Stimulated activated CD8-positive, alpha-beta memory T cell treated with anti-CD3 and anti-CD28 coated beads, Interleukin-15, amount 100 ng/mL, for 1 hour (primary cell): ENCODE measurements around the gene TMEM198.

Source experiments
- DNase-seq: peaks from one replicate; pipeline ENCODE4 v3.0.0-alpha.2; 2020; ENCODE audit warnings: low read depth

TMEM198 gene

GRCh38 chr2:219578811-219579613 lies 35.2 kb downstream of the TMEM198 start:
- no peak for DNase-seq

GRCh38 chr2:219581346-219581745 lies 37.5 kb downstream of the TMEM198 start:
- DNase-seq, result no peak

GRCh38 chr2:219591091-219591490 lies 47.3 kb downstream of the TMEM198 start:
- no peak for DNase-seq

GRCh38 chr2:219592736-219593135 lies 48.9 kb downstream of the TMEM198 start:
- DNase-seq, result no peak

GRCh38 chr2:219593154-219593553 lies 49.3 kb downstream of the TMEM198 start:
- DNase-seq, result no peak

GRCh38 chr2:219595256-219595655 lies 51.4 kb downstream of the TMEM198 start:
- no peak for DNase-seq

GRCh38 chr2:219596954-219597551 lies 53.2 kb downstream of the TMEM198 start:
- no peak for DNase-seq

GRCh38 chr2:219597552-219598307 lies 53.9 kb downstream of the TMEM198 start, which contains the start of gene STK11IP:
TSS of gene STK11IP (plus strand) at chr2:219597857. CDS start at chr2:219598120, 263 bp downstream.
- DNase-seq, result peak; percentile 85

- DNase-seq, result no peak
These were observed 54.7 kb downstream of the TMEM198 start for GRCh38 chr2:219598308-219599078.
